ENCODE data around the gene TWIST1. TPM values are rescaled to one million over a fixed set of nuclear protein-coding genes. Genes with fewer than 3 reads are reported as not detected.
A peak's percentile ranks its signal among the peaks of the same experiment; 100 is the strongest.

The TWIST1 gene
- total and polyA plus RNA-seq, 12 donors, result 1.8 to 22.1 (median 10.5) TPM

DNA sequence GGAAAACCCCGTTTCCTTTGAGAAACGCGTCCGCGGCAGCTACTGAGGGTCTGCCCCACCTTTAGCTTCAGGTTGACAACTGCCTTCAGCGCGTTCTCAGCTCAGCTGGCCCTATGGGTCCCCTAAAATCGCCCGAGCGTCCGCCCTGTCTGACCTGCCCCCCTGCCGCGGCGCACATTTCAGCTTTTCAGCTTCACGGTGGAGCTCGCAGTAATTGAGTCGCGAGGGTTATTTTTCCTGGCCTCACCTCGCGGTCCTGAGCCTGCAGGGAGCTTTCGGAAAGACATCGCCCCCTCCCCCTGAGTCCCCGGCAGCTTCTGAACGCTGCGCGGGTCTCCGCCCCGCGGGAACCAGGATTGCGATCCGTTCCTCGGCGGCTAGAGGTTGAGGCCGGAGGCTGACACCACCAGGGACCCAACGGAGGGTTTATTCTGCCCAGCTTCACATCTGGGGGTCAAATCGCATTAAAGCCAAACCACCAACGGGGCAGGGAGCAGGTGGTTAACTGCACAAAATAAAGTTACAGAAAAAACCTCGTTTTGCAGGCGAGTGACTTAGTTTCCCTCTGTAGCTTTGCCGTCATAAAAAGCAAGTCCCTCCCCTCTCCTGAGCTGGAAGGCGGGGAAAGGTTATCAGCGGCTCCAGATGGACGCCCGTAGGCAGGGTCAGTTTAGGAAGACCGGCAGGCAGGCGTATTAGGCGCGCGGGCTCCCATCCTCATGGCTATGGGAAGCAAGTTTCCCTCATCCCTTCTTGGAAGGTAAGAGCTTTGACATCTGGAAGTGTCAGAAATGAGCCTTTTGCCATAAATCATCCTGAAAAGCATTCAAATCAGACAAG, 11.0 kb downstream of the TWIST1 start:
- TF ChIP-seq POLR2A (IDR thresholded peaks at IDR 0.05), result no peak
- TF ChIP-seq, protein P1, sequence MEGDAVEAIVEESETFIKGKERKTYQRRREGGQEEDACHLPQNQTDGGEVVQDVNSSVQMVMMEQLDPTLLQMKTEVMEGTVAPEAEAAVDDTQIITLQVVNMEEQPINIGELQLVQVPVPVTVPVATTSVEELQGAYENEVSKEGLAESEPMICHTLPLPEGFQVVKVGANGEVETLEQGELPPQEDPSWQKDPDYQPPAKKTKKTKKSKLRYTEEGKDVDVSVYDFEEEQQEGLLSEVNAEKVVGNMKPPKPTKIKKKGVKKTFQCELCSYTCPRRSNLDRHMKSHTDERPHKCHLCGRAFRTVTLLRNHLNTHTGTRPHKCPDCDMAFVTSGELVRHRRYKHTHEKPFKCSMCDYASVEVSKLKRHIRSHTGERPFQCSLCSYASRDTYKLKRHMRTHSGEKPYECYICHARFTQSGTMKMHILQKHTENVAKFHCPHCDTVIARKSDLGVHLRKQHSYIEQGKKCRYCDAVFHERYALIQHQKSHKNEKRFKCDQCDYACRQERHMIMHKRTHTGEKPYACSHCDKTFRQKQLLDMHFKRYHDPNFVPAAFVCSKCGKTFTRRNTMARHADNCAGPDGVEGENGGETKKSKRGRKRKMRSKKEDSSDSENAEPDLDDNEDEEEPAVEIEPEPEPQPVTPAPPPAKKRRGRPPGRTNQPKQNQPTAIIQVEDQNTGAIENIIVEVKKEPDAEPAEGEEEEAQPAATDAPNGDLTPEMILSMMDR (IDR thresholded peaks at IDR 0.05), result no peak
- H3K4me3 ChIP-seq, result peak overlapping the region in 1 of 4 donors; percentile 52
- DNase-seq, result peak in 1 of 7 donors; percentile 23

DNA sequence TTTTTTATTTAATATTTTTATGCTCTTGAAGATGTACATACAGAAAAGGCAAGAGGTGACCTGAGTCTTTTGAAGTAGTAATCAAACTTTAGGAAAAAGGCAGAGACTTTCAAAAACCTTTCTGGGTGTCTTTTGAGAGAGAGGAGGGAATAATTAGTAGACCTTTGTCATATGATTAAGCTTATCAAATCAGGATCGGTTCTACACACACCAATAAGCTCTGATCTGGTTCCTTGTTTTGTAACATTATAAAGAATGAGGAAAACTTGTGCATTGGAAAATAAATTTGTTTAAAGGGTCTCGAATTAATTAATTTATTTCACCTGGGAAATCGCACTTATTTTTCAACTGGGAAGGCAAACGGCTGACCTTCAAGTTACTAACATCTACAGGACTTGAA, 11.9 kb downstream of the TWIST1 start:
- WGBS, 4 donors, result 50 to 65% (median 60%) methylated on average over 4 of the region's 4 CpGs
- DNase-seq, result no peak
- no peak for TF ChIP-seq POLR2A (IDR thresholded peaks at IDR 0.05)
- TF ChIP-seq, protein P1 (IDR thresholded peaks at IDR 0.05), result no peak
- no peaks in the 10 kb centered on the region for H3K36me3 ChIP-seq (replicated peaks in 1 of 2)
- peaks cover 0 to 10% of the 10 kb centered on the region in 2 donors for H3K4me1 ChIP-seq (replicated peaks in 1 of 2)
- no peak overlapping the region for H3K27ac ChIP-seq
- peaks cover 58% of the 10 kb centered on the region for H3K27me3 ChIP-seq
- no peaks in the 10 kb centered on the region for H3K9me3 ChIP-seq (replicated peaks in 1 of 3)
- no peak overlapping the region for H3K4me3 ChIP-seq
- intact Hi-C loops (cut with DNase I), result no loop called here

More for the DNA sequence above, 11.0 kb downstream of the TWIST1 start:
- Histone ChIP-seq H3K36me3 (replicated peaks in 1 of 2) (no peaks in the 10 kb centered on the region), H3K27me3 (peaks cover 60% of the 10 kb centered on the region), H3K4me1 (replicated peaks in 1 of 2) (peaks cover 0 to 10% of the 10 kb centered on the region in 2 donors), H3K9me3 (replicated peaks in 1 of 3) (no peaks in the 10 kb centered on the region), H3K27ac (no peak overlapping the region)
- WGBS, 4 donors, result 10 to 25% (median 12%) methylated on average over 23 to 49 of the region's 49 CpGs
- intact Hi-C loops (cut with DNase I), result no loop called here

DNA sequence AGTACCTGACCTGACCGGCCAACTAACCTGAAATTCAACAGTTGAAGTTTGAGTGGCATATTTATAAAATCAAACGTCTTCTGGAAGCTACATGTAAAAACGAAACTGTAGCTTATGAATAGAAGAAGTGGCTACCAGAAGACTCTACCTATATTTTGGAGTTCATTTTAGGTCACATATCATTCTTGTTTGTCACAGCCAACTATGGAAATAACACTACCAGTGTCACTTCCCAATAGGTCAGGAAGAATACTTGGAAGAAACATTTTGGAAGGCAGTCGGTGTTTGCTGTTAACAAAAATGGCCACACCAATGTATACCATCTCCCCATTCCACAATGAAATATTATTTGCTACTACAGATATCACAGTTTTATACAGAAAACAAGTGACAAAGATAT, 12.6 kb downstream of the TWIST1 start:
- H3K4me1 ChIP-seq (replicated peaks in 1 of 2), result peaks cover 0 to 10% of the 10 kb centered on the region in 2 donors
- no peak overlapping the region for H3K27ac ChIP-seq
- intact Hi-C loops (cut with DNase I), result no loop called here
- no peak for DNase-seq
- TF ChIP-seq, protein P1 (IDR thresholded peaks at IDR 0.05), result no peak
- no peak for TF ChIP-seq POLR2A (IDR thresholded peaks at IDR 0.05)
- no peak overlapping the region for H3K4me3 ChIP-seq
- H3K9me3 ChIP-seq (replicated peaks in 1 of 3), result no peaks in the 10 kb centered on the region
- H3K36me3 ChIP-seq (replicated peaks in 1 of 2), result no peaks in the 10 kb centered on the region
- peaks cover 58% of the 10 kb centered on the region for H3K27me3 ChIP-seq
- WGBS, 4 donors, result 71 to 90% (median 81%) methylated on average over 4 of the region's 4 CpGs

GRCh38 chr7:19102884-19103283, 14.6 kb downstream of the TWIST1 start:
- peaks cover 0 to 10% of the 10 kb centered on the region in 2 donors for H3K4me1 ChIP-seq (replicated peaks in 1 of 2)
- no peaks in the 10 kb centered on the region for H3K36me3 ChIP-seq (replicated peaks in 1 of 2)
- TF ChIP-seq, protein P1 (IDR thresholded peaks at IDR 0.05), result no peak
- TF ChIP-seq POLR2A (IDR thresholded peaks at IDR 0.05), result no peak
- H3K27ac ChIP-seq, result no peak overlapping the region
- DNase-seq, result no peak
- no peaks in the 10 kb centered on the region for H3K9me3 ChIP-seq (replicated peaks in 1 of 3)
- H3K4me3 ChIP-seq, result no peak overlapping the region
- intact Hi-C loops (cut with DNase I), result no loop called here
- 85 to 96% (median 87%) methylated on average over 4 of the region's 4 CpGs for WGBS, 4 donors
- H3K27me3 ChIP-seq, result peaks cover 51% of the 10 kb centered on the region
